Mesodermal cell (in vitro differentiated cells): ENCODE data around the gene TAOK3.
"Not testable (repeated sequence)": the region's sequence is repeated elsewhere in the genome, so short reads cannot be mapped to it uniquely, and the experiment has no call there.

ENCODE experiments used
- H3K27ac ChIP-seq: 2 replicates; pipeline ENCODE4 v1.7.0; 2013; ENCODE audit warnings: mild to moderate bottlenecking, low read depth, low read length, moderate library complexity; ENCODE audit not compliant: severe bottlenecking
- H3K36me3 ChIP-seq: 2 replicates; pipeline ENCODE4 v1.7.1; 2013; ENCODE audit warnings: mild to moderate bottlenecking, low read length, moderate library complexity; ENCODE audit not compliant: control insufficient read depth, insufficient read depth
- H3K4me1 ChIP-seq: one replicate; pipeline ENCODE4 v1.7.1; 2013; ENCODE audit warnings: mild to moderate bottlenecking, low read length; ENCODE audit not compliant: insufficient read depth, control insufficient read depth, poor library complexity, severe bottlenecking
- H3K4me3 ChIP-seq: 2 replicates; pipeline ENCODE4 v1.7.0; 2013; ENCODE audit warnings: low read length, control low read depth, mild to moderate bottlenecking; ENCODE audit not compliant: insufficient read depth, poor library complexity, severe bottlenecking; ENCODE audit errors: extremely low read depth
- H3K9me3 ChIP-seq: 2 replicates; pipeline ENCODE4 v1.7.1; 2013; ENCODE audit warnings: mild to moderate bottlenecking, low read length, moderate library complexity; ENCODE audit not compliant: control insufficient read depth
- WGBS, 2 experiments: methylation state at CpG; one replicate each; pipeline ENCODE4 v1.1.5; 2013; ENCODE audit warnings: missing lambda C conversion rate in 2 of 2; ENCODE audit not compliant: insufficient coverage in 2 of 2; 5-methylcytosine and 5-hydroxymethylcytosine counted together

Gene TAOK3

DNA sequence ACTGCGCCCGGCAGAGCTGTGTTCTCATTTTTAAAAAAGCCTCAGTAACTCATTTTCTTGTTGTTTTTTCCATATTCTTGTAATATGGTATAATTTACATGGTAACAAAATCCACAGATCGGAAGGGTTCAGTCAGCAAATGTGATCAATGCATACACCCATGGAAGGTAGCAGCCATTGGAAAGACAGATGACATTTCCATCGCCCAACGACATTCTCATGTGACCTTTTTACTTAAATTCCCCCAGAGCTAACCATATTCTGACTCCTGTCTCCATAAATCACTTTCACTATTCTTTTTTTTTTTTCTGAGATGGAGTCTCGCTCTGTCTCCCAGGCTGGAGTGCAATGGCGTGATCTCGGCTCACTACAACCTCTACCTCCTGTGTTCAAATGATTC is 231.9 kb downstream of the TAOK3 start:
- 89 to 100% methylated on average over 5 to 6 of the region's 8 CpGs for WGBS, 2 experiments
- H3K36me3 ChIP-seq, result peaks cover 72% of the 10 kb centered on the region

GRCh38 chr12:118137148-118137678 is 235.5 kb downstream of the TAOK3 start:
- Histone ChIP-seq H3K27ac (no peak overlapping the region), H3K4me3 (peak overlapping the region; percentile 90), H3K4me1 (peaks cover 9% of the 10 kb centered on the region), H3K36me3 (peaks cover 37% of the 10 kb centered on the region), H3K9me3 (no peaks in the 10 kb centered on the region)
- 76 to 93% methylated on average over 6 to 9 of the region's 10 CpGs for WGBS, 2 experiments

More for the DNA sequence above, 231.9 kb downstream of the TAOK3 start:
- Histone ChIP-seq H3K27ac (no peak overlapping the region), H3K4me3 (no peak overlapping the region), H3K9me3 (no peaks in the 10 kb centered on the region), H3K4me1 (peaks cover 9% of the 10 kb centered on the region)

DNA sequence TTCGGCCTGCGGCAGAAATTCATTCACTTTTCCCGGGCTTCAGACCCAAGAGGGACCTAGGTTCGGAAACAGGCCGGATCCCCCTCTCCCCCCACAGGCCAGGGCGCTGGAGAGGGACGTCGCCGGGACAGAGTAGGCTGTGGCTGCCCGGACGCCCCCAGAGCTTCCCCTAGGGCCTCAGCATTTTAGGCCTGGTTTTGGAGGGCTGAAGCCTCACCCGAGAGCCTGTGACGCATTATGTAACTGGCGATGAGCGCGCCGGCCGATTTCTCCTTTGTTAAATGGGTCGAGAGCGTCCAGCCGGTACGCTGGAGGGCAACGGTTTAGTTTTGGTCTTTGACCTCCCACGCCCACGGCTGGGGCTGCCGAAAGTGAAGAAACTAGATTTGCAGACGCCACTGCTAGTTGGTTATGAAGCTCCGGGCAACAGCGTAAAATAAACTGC is 236.1 kb downstream of the TAOK3 start:
- peaks cover 31% of the 10 kb centered on the region for H3K36me3 ChIP-seq
- 3 to 5% methylated on average over 22 to 27 of the region's 29 CpGs for WGBS, 2 experiments
- peak overlapping the region; percentile 66 for H3K27ac ChIP-seq
- peaks cover 9% of the 10 kb centered on the region for H3K4me1 ChIP-seq
- H3K9me3 ChIP-seq, result no peaks in the 10 kb centered on the region
- H3K4me3 ChIP-seq, result peak overlapping the region; percentile 90

- WGBS, 2 experiments, result 1 to 2% methylated on average over 50 to 65 of the region's 70 CpGs
- Histone ChIP-seq H3K27ac (peak within 1 kb of the TSS; percentile 66), H3K4me3 (peak within 1 kb of the TSS; percentile 90)
Measured at GRCh38 chr12:118135788-118136558, 236.7 kb downstream of the TAOK3 start, which contains the start of gene PEBP1. TSS of gene PEBP1 (plus strand) at chr12:118136124. CDS start at chr12:118136210, 86 bp downstream.

DNA sequence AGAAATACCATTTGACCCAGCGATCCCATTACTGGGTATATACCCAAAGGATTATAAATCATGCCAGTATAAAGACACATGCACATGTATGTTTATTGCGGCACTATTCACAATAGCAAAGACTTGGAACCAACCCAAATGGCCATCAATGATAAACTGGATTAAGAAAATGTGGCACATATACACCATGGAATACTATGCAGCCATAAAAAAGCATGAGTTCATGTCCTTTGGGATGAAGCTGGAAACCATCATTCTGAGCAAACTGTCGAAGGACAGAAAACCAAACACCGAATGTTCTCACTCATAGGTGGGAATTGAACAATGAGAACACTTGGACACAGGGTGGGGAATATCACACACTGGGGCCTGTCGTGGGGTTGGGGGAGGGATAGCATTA is 243.3 kb downstream of the TAOK3 start:
- H3K36me3 ChIP-seq, H3K9me3 ChIP-seq, H3K4me1 ChIP-seq, H3K4me3 ChIP-seq, H3K27ac ChIP-seq: not testable (repeated sequence)
- 84 to 95% methylated on average over 2 of the region's 5 CpGs for WGBS, 2 experiments

More at GRCh38 chr12:118135788-118136558, 236.7 kb downstream of the TAOK3 start, which contains the start of gene PEBP1:
- Histone ChIP-seq H3K9me3 (no peaks in the 10 kb centered on the region), H3K4me1 (peaks cover 9% of the 10 kb centered on the region), H3K36me3 (peaks cover 25% of the 10 kb centered on the region)

GRCh38 chr12:118127867-118128266 is 244.8 kb downstream of the TAOK3 start:
- Histone ChIP-seq H3K9me3 (no peaks in the 10 kb centered on the region), H3K4me1 (no peaks in the 10 kb centered on the region), H3K4me3 (no peak overlapping the region), H3K27ac (no peak overlapping the region), H3K36me3 (no peaks in the 10 kb centered on the region)
- 94 to 98% methylated on average over 4 to 5 of the region's 5 CpGs for WGBS, 2 experiments

GRCh38 chr12:118126119-118126757 is 246.5 kb downstream of the TAOK3 start:
- no peak overlapping the region for H3K4me3 ChIP-seq
- no peaks in the 10 kb centered on the region for H3K36me3 ChIP-seq
- no peaks in the 10 kb centered on the region for H3K4me1 ChIP-seq
- 92% methylated on average over 11 of the region's 13 CpGs for WGBS, 2 experiments
- no peaks in the 10 kb centered on the region for H3K9me3 ChIP-seq
- H3K27ac ChIP-seq, result no peak overlapping the region

DNA sequence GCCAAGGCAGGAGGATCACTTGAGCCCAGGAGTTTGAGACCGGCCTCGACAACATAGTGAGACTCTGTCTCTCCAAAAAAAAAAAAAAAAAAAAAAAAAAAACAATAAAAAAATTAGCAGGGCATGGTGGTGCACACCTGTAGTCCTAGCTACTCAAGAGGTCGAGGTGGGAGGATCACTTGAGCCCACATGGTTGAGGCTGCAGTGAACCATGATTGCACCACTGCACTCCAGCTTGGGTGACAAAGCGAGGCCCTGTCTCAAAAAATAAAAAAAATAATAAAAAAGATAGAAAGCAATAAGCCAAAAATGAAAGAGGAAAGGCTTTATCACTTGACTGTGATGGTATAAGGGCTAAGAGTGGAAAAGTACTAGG is 247.0 kb downstream of the TAOK3 start:
- H3K36me3 ChIP-seq, result no peaks in the 10 kb centered on the region
- H3K27ac ChIP-seq, result no peak overlapping the region
- H3K9me3 ChIP-seq, result no peaks in the 10 kb centered on the region
- no peaks in the 10 kb centered on the region for H3K4me1 ChIP-seq
- 83 to 100% methylated on average over 1 of the region's 4 CpGs for WGBS, 2 experiments
- no peak overlapping the region for H3K4me3 ChIP-seq

DNA sequence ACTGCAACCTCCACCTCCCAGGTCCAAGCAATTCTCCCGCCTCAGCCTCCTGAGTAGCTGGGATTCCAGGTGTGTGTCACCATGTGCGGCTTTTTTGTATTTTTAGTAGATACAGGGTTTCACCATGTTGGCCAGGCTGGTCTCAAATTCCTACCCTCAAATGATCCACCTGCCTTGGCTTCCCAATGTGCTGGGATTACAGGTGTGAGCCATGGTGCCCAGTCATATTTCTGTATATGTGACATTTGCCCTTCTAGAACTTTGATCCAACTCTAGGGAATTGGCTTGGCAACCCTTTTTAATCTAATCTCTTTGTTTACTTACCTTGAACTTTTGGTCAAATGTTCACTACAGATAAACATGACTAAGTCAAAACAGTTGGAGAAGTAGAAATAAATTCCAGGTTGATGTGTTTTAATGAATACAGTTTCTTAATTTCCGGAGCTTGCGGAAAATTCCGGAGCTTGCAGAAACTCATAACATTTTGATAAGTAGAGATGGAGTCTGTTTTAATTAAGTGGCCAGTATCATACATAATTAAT is 248.3 kb downstream of the TAOK3 start:
- Histone ChIP-seq H3K4me1 (peaks cover 4% of the 10 kb centered on the region), H3K4me3 (no peak overlapping the region), H3K36me3 (no peaks in the 10 kb centered on the region), H3K9me3 (no peaks in the 10 kb centered on the region), H3K27ac (no peak overlapping the region)
- 60% methylated on average over 1 of the region's 5 CpGs; no CpG with 5 or more reads in 1 of the 2 experiments for WGBS, 2 experiments

DNA sequence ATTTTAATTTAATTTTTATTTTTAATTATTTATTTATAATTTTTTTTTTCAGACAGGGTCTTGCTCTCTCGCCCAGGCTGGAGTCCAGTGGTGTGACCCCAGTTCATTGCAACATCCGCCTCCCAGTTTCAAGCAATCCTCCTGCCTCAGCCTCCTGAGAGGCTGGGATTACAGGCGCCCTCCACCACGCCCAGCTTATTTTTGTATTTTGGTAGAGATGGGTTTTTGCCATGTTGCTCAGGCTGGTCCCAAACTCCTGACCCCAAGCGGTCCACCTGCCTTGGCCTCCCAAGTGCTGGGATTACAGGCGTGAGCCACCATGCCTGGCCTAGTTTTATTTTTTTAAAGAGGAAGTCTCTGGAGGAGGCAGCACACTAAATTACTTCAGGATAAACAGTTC is 250.4 kb downstream of the TAOK3 start:
- no peaks in the 10 kb centered on the region for H3K9me3 ChIP-seq
- WGBS, 2 experiments, result 80 to 90% methylated on average over 1 to 2 of the region's 6 CpGs

More for the DNA sequence above, 250.4 kb downstream of the TAOK3 start:
- Histone ChIP-seq H3K36me3 (no peaks in the 10 kb centered on the region), H3K27ac (no peak overlapping the region), H3K4me3 (no peak overlapping the region), H3K4me1 (peaks cover 4% of the 10 kb centered on the region)
